Mesothelial cell of epicardium (in vitro differentiated cells): ENCODE measurements around the gene PTPRH. TPM values are rescaled to one million over a fixed set of nuclear protein-coding genes. Genes with fewer than 3 reads are reported as not detected.
"Not testable (repeated sequence)": the region's sequence is repeated elsewhere in the genome, so short reads cannot be mapped to it uniquely, and the experiment has no call there.

Source experiments
- DNase-seq, 2 experiments: peaks; one replicate each; pipeline ENCODE4 v3.0.0; 2021; ENCODE audit warnings: low spot score in 2 of 2; ENCODE audit not compliant: unreplicated experiment in 2 of 2
- H3K27ac Mint-ChIP-seq: 2 replicates; pipeline ENCODE4 v1.8.0; 2021; ENCODE audit warnings: mixed read lengths
- H3K27me3 Mint-ChIP-seq: 2 replicates; pipeline ENCODE4 v1.8.0; 2021; ENCODE audit warnings: low read depth, mixed read lengths
- H3K36me3 Mint-ChIP-seq: 2 replicates; pipeline ENCODE4 v1.8.0; 2021; ENCODE audit warnings: mixed read lengths
- H3K4me1 Mint-ChIP-seq: 2 replicates; pipeline ENCODE4 v1.8.0; 2021; ENCODE audit warnings: mixed read lengths
- H3K4me3 Mint-ChIP-seq: 2 replicates; pipeline ENCODE4 v1.8.0; 2021; ENCODE audit warnings: mild to moderate bottlenecking, moderate library complexity, mixed read lengths
- H3K9me3 Mint-ChIP-seq: 2 replicates; pipeline ENCODE4 v1.8.0; 2021; ENCODE audit warnings: mixed read lengths
- CTCF ChIP-seq: fragments of 200-600 bp; sonication (generic); IDR thresholded peaks from one replicate; pipeline ENCODE4 v1.5.0; 2021; ENCODE audit warnings: antibody characterized with exemption; ENCODE audit not compliant: unreplicated experiment
- total RNA-seq: library from RNA; stranded (reverse); gene quantifications from 3 replicates; pipeline ENCODE4 v1.2.1, GENCODE V29; 2021

PTPRH gene
- total RNA-seq, 1 donor from 2014 or later, result 10.4 TPM

GRCh38 chr19:55172741-55173140 lies 36.6 kb downstream of the PTPRH start:
- H3K4me1 Mint-ChIP-seq, result peaks cover 8% of the 10 kb centered on the region
- no peaks in the 10 kb centered on the region for H3K9me3 Mint-ChIP-seq
- H3K27ac Mint-ChIP-seq, result no peak overlapping the region
- no peak for DNase-seq
- no peak for TF ChIP-seq CTCF
- H3K36me3 Mint-ChIP-seq, result no peaks in the 10 kb centered on the region
- peaks cover 92% of the 10 kb centered on the region for H3K27me3 Mint-ChIP-seq
- peak overlapping the region; percentile 57 for H3K4me3 Mint-ChIP-seq

GRCh38 chr19:55172318-55172717 lies 37.0 kb downstream of the PTPRH start:
- not testable (repeated sequence) for H3K4me1 Mint-ChIP-seq, H3K36me3 Mint-ChIP-seq, H3K27ac Mint-ChIP-seq, H3K9me3 Mint-ChIP-seq, DNase-seq
- Mint-ChIP-seq H3K27me3 (peaks cover 87% of the 10 kb centered on the region), H3K4me3 (peak overlapping the region; percentile 57)

GRCh38 chr19:55171440-55171839 lies 37.9 kb downstream of the PTPRH start:
- peaks cover 86% of the 10 kb centered on the region for H3K27me3 Mint-ChIP-seq
- peaks cover 14% of the 10 kb centered on the region for H3K4me1 Mint-ChIP-seq
- H3K9me3 Mint-ChIP-seq, result no peaks in the 10 kb centered on the region
- H3K27ac Mint-ChIP-seq, result no peak overlapping the region
- no peak for TF ChIP-seq CTCF
- no peak overlapping the region for H3K4me3 Mint-ChIP-seq
- DNase-seq, result no peak
- H3K36me3 Mint-ChIP-seq, result no peaks in the 10 kb centered on the region

- Mint-ChIP-seq H3K9me3 (no peaks in the 10 kb centered on the region), H3K36me3 (no peaks in the 10 kb centered on the region), H3K4me1 (peaks cover 16% of the 10 kb centered on the region), H3K27ac (no peak overlapping the region), H3K4me3 (no peak overlapping the region), H3K27me3 (peaks cover 69% of the 10 kb centered on the region)
- DNase-seq, result no peak
- no peak for TF ChIP-seq CTCF
These were observed 40.2 kb downstream of the PTPRH start for GRCh38 chr19:55169136-55169535.

- DNase-seq, result peak; percentile 98 to 99
These were observed 42.6 kb downstream of the PTPRH start, which contains the start of gene DNAAF3 for GRCh38 chr19:55166530-55167268. Gene DNAAF3, minus strand, starts transcription at chr19:55166613. Its CDS starts 200 bp downstream, at chr19:55166413.

More at GRCh38 chr19:55166530-55167268, 42.6 kb downstream of the PTPRH start, which contains the start of gene DNAAF3:
- Mint-ChIP-seq H3K27me3 (peaks cover 57% of the 10 kb centered on the region), H3K27ac (peak within 1 kb of the TSS; percentile 97), H3K36me3 (no peaks in the 10 kb centered on the region), H3K4me3 (peak within 1 kb of the TSS; percentile 94), H3K4me1 (peaks cover 8% of the 10 kb centered on the region), H3K9me3 (no peaks in the 10 kb centered on the region)
- TF ChIP-seq CTCF, result no peak
